CD4-positive, alpha-beta T cell (primary cell): ENCODE data around the gene ATG2B. TPM values are rescaled to one million over a fixed set of nuclear protein-coding genes. Genes with fewer than 3 reads are reported as not detected.

ENCODE experiments used
- ATAC-seq: fragments of 200-7000 bp; cut with Tn5 transposase; one replicate; pipeline ENCODE4 v1.10.0; 2022; ENCODE audit warnings: mild to moderate bottlenecking; ENCODE audit not compliant: poor library complexity
- CTCF ChIA-PET: fragments of 350-600 bp; sonication (Branson Sonifier 250); formaldehyde crosslinking; loops from one replicate; lab custom pipeline; 2021; ENCODE audit warnings: antibody characterized with exemption, inconsistent platforms; lab: Charles Lee
- POLR2A ChIA-PET: fragments of 350-600 bp; sonication (Branson Sonifier 250); formaldehyde crosslinking; loops from one replicate; lab custom pipeline; 2021; ENCODE audit warnings: antibody characterized with exemption, inconsistent platforms; lab: Charles Lee
- DNase-seq, 14 experiments: peaks; one replicate each; pipeline ENCODE4 v3.0.0-alpha.2; 2013 to 2020; ENCODE audit warnings: mixed read lengths in 2 of 14
- H3K27ac ChIP-seq, 2 donors: one replicate each; pipeline versions ENCODE4 v1.5.1 to v1.7.0; 2013; ENCODE audit warnings: low read length in 2 of 2, low read depth in 1 of 2, mild to moderate bottlenecking in 1 of 2
- H3K27me3 ChIP-seq, 2 experiments: 1 replicate in 1 of 2; 2 replicates in 1 of 2; pipeline versions ENCODE4 v1.6.1 to v1.7.0; 2013; ENCODE audit warnings: low read length in 2 of 2, control low read depth in 1 of 2, mild to moderate bottlenecking in 1 of 2, moderate library complexity in 1 of 2; ENCODE audit not compliant: insufficient read depth in 2 of 2, control insufficient read depth in 1 of 2
- H3K36me3 ChIP-seq: one replicate; pipeline ENCODE4 v1.6.1; 2013; ENCODE audit warnings: low read length, control low read depth; ENCODE audit not compliant: insufficient read depth
- H3K4me1 ChIP-seq: one replicate; pipeline ENCODE4 v1.6.1; 2013; ENCODE audit warnings: low read length, control low read depth; ENCODE audit not compliant: insufficient read depth
- H3K4me3 ChIP-seq: one replicate; pipeline ENCODE4 v1.5.1; 2013; ENCODE audit warnings: mild to moderate bottlenecking, low read length, moderate library complexity
- H3K9me3 ChIP-seq, 2 experiments: 1 replicate in 1 of 2; 2 replicates in 1 of 2; pipeline versions ENCODE4 v1.6.1 to v1.7.0; 2013; ENCODE audit warnings: low read length in 2 of 2, mild to moderate bottlenecking in 2 of 2, control low read depth in 1 of 2, moderate library complexity in 1 of 2; ENCODE audit not compliant: control insufficient read depth in 1 of 2, insufficient read depth in 1 of 2
- H3K27ac Mint-ChIP-seq: one replicate; pipeline ENCODE4 v1.8.0; 2020; ENCODE audit warnings: mixed read lengths
- H3K27me3 Mint-ChIP-seq: one replicate; pipeline ENCODE4 v1.8.0; 2021; ENCODE audit warnings: mixed read lengths
- H3K36me3 Mint-ChIP-seq: one replicate; pipeline ENCODE4 v1.8.0; 2021; ENCODE audit warnings: low read depth, mixed read lengths
- H3K4me1 Mint-ChIP-seq: one replicate; pipeline ENCODE4 v1.8.0; 2021; ENCODE audit warnings: low read depth, mixed read lengths
- H3K4me3 Mint-ChIP-seq: one replicate; pipeline ENCODE4 v1.8.0; 2020; ENCODE audit warnings: mild to moderate bottlenecking, mixed read lengths
- H3K9me3 Mint-ChIP-seq: one replicate; pipeline ENCODE4 v1.8.0; 2020; ENCODE audit warnings: mixed read lengths
- CTCF ChIP-seq: fragments of 200-600 bp; IDR thresholded peaks from one replicate; pipeline ENCODE4 v1.8.0; 2022; ENCODE audit warnings: antibody characterized with exemption, mild to moderate bottlenecking
- intact Hi-C, 2 experiments: fragments of 100-400 bp; cut with DNase I in 1 of 2; cut with micrococcal nuclease in 1 of 2; formaldehyde crosslinking; loops; one replicate each; pipeline versions ENCODE4 v1.15.1 to v1.9.0; 2023 to 2025; cut with DNase I, micrococcal nuclease
- total RNA-seq, 174 experiments: library from RNA in 2 of 174; stranded (reverse) in 2 of 174; gene quantifications; one replicate each; pipeline ENCODE4 v1.2.3 and lab custom pipeline; 2021 to 2026

Gene ATG2B
- total RNA-seq, 2 experiments from 2014 or later = 20.1 to 20.2 TPM

DNA sequence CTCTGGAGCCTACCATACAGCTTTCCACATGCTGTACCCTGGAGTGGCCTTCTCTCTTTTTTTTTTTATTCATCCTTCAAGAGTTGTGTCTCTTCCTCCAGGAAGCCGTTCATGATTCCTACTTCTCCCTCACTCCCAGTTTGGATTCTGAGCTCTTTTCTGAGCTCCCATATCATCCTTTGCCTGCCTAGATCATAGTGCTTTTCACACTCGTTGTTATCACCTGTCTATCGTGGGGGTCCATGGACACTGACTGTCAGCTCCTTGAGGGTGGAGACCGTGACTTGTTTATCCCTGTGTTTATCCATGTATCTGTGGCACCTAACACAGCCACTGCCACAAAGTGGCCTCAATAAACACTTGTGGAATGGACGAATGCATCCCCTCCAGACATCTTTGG, 35.8 kb upstream of the ATG2B start:
- no peaks in the 10 kb centered on the region for H3K36me3 Mint-ChIP-seq
- ChIA-PET POLR2A (no interaction called here), CTCF (no interaction called here)
- Histone ChIP-seq H3K9me3 (no peaks in the 10 kb centered on the region), H3K27me3 (peaks cover 0 to 5% of the 10 kb centered on the region in 2 experiments), H3K27ac (no peak overlapping the region), H3K4me3 (no peak overlapping the region), H3K36me3 (no peaks in the 10 kb centered on the region), H3K4me1 (no peaks in the 10 kb centered on the region)
- H3K9me3 Mint-ChIP-seq = no peaks in the 10 kb centered on the region
- H3K27ac Mint-ChIP-seq = no peak overlapping the region
- TF ChIP-seq CTCF = no peak
- intact Hi-C loops = no loop called here
- no peak overlapping the region for H3K4me3 Mint-ChIP-seq
- ATAC-seq = no peak
- no peak for DNase-seq
- peaks cover 25% of the 10 kb centered on the region for H3K27me3 Mint-ChIP-seq
- no peaks in the 10 kb centered on the region for H3K4me1 Mint-ChIP-seq

DNA sequence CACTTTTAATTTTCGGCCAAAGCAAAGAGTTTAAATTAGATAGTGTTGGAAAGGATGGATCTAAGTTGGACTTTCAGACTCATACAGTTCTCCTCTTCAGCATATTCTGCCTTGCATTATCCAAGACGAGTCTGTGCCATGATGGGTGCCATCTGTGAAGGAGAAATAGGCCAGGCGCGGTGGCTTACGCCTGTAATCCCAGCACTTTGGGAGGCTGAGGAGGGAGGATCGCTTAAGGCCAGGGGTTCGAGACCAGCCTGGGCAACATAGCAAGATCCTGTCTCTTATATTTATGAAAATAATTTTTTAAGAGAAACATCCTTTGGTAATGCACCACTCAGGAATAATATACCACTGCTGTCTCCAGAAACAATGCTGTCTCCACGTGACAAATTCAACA, 35.3 kb upstream of the ATG2B start:
- CTCF ChIA-PET = no interaction called here

GRCh38 chr14:96394047-96394815, 31.1 kb upstream of the ATG2B start:
- Mint-ChIP-seq H3K36me3 (no peaks in the 10 kb centered on the region), H3K9me3 (no peaks in the 10 kb centered on the region), H3K27ac (no peak overlapping the region), H3K4me1 (peaks cover 11% of the 10 kb centered on the region), H3K27me3 (peaks cover 4% of the 10 kb centered on the region), H3K4me3 (peak overlapping the region; percentile 11)
- no peaks in the 10 kb centered on the region for H3K9me3 ChIP-seq
- CTCF ChIA-PET = no interaction called here
- H3K4me3 ChIP-seq = no peak overlapping the region
- no peak overlapping the region for H3K27ac ChIP-seq
- peaks cover 17% of the 10 kb centered on the region for H3K4me1 ChIP-seq
- no peak for ATAC-seq
- DNase-seq = no peak
- intact Hi-C loops = no loop called here
- no peaks in the 10 kb centered on the region for H3K27me3 ChIP-seq
- no peaks in the 10 kb centered on the region for H3K36me3 ChIP-seq
- no peak for TF ChIP-seq CTCF
- POLR2A ChIA-PET = no interaction called here

More for the DNA sequence above, 35.3 kb upstream of the ATG2B start:
- Histone ChIP-seq H3K27ac (no peak overlapping the region), H3K4me1 (no peaks in the 10 kb centered on the region), H3K27me3 (peaks cover 0 to 5% of the 10 kb centered on the region in 2 experiments), H3K9me3 (no peaks in the 10 kb centered on the region), H3K36me3 (no peaks in the 10 kb centered on the region), H3K4me3 (no peak overlapping the region)
- Mint-ChIP-seq H3K4me3 (no peak overlapping the region), H3K27me3 (peaks cover 25% of the 10 kb centered on the region), H3K27ac (no peak overlapping the region), H3K4me1 (peaks cover under 1% of the 10 kb centered on the region), H3K36me3 (no peaks in the 10 kb centered on the region), H3K9me3 (no peaks in the 10 kb centered on the region)
- ATAC-seq = no peak
- no peak for TF ChIP-seq CTCF
- POLR2A ChIA-PET = no interaction called here
- intact Hi-C loops = no loop called here
- no peak for DNase-seq
